ENCODE measurements around the gene SPOCK1.

DNA sequence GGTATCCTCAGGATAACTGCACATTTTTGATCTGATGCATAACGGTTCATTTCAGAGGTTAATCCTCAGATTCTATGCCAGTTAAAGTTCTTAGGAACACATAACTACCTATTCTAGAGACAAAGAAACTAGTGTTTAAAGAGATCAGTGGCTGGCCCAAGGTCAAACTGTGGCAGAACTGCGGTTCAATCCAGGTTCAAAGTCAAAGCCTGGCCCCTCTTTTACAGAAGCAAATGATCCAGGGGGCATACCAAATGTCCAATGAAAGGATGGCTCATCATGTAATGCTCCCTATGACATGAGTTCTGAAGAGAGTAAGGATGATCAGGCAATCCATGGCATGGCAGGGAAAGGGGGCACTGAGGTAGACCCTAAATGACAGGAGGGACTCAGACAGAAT is 283.3 kb downstream of the SPOCK1 start:
- TF ChIP-seq CTCF (IDR thresholded peaks at IDR 0.05; ENCODE audit: insufficient read depth, low read length): no peak
- TF ChIP-seq GABPA (IDR thresholded peaks at IDR 0.05; ENCODE audit: low read depth): no peak

Measured in HL-60 (cell line).